Mesenchymal stem cell (in vitro differentiated cells and primary cell): Measurements from ENCODE around the gene MAP4.
"Not testable (repeated sequence)": the region's sequence is repeated elsewhere in the genome, so short reads cannot be mapped to it uniquely, and the experiment has no call there.

Source experiments
- DNase-seq: peaks from one replicate; pipeline ENCODE4 v3.0.0-alpha.2; 2013
- H2AFZ ChIP-seq: one replicate; pipeline ENCODE4 v1.6.1; 2013; ENCODE audit warnings: low read depth, mild to moderate bottlenecking, control low read depth, inconsistent platforms, low read length, moderate library complexity
- H2AK5ac ChIP-seq: 2 replicates; pipeline ENCODE4 v1.6.1; 2013; ENCODE audit warnings: low read length, moderate library complexity, mild to moderate bottlenecking, inconsistent platforms; ENCODE audit not compliant: severe bottlenecking
- H2BK120ac ChIP-seq: one replicate; pipeline ENCODE4 v1.6.1; 2013; ENCODE audit warnings: low read depth, mild to moderate bottlenecking, inconsistent platforms, low read length, moderate library complexity
- H2BK12ac ChIP-seq, 2 experiments: one replicate each; pipeline ENCODE4 v1.6.1; 2013; ENCODE audit warnings: inconsistent platforms in 2 of 2, low read length in 2 of 2, mild to moderate bottlenecking in 2 of 2, moderate library complexity in 2 of 2, control low read depth in 1 of 2
- H2BK15ac ChIP-seq: one replicate; pipeline ENCODE4 v1.6.1; 2013; ENCODE audit warnings: mild to moderate bottlenecking, low read depth, inconsistent platforms; ENCODE audit not compliant: poor library complexity, severe bottlenecking
- H2BK5ac ChIP-seq: 2 replicates; pipeline ENCODE4 v1.6.1; 2013; ENCODE audit warnings: low read depth, mild to moderate bottlenecking, low read length, control low read depth, inconsistent platforms; ENCODE audit not compliant: poor library complexity, severe bottlenecking
- H3K14ac ChIP-seq, 2 experiments: one replicate each; pipeline ENCODE4 v1.6.1; 2013; ENCODE audit warnings: inconsistent platforms in 2 of 2, low read length in 2 of 2, control low read depth in 1 of 2, mild to moderate bottlenecking in 1 of 2, moderate library complexity in 1 of 2
- H3K18ac ChIP-seq, 2 experiments: one replicate each; pipeline ENCODE4 v1.6.1; 2013; ENCODE audit warnings: inconsistent platforms in 2 of 2, low read length in 2 of 2, control low read depth in 1 of 2, low read depth in 1 of 2, mild to moderate bottlenecking in 1 of 2
- H3K23ac ChIP-seq, 2 experiments: one replicate each; pipeline ENCODE4 v1.6.1; 2013; ENCODE audit warnings: inconsistent platforms in 2 of 2, low read length in 2 of 2, mild to moderate bottlenecking in 2 of 2, moderate library complexity in 2 of 2, control low read depth in 1 of 2
- H3K27ac ChIP-seq: 2 replicates; pipeline ENCODE4 v1.5.1; 2013; ENCODE audit warnings: mild to moderate bottlenecking, moderate library complexity, low read length, control low read depth, inconsistent platforms; ENCODE audit not compliant: poor library complexity, severe bottlenecking
- H3K27me3 ChIP-seq, 2 experiments: 2 replicates each; pipeline versions ENCODE4 v1.6.1 to v1.7.0; 2013; ENCODE audit warnings: low read length in 2 of 2, mild to moderate bottlenecking in 2 of 2, moderate library complexity in 2 of 2, control low read depth in 1 of 2, inconsistent platforms in 1 of 2; ENCODE audit not compliant: control insufficient read depth in 1 of 2, insufficient read depth in 1 of 2
- H3K36me3 ChIP-seq, 2 experiments: 2 replicates each; pipeline versions ENCODE4 v1.6.1 to v1.7.0; 2013; ENCODE audit warnings: low read length in 2 of 2, control low read depth in 1 of 2, inconsistent platforms in 1 of 2, low read depth in 1 of 2, mild to moderate bottlenecking in 1 of 2; ENCODE audit not compliant: insufficient read depth in 2 of 2, control insufficient read depth in 1 of 2
- H3K4ac ChIP-seq, 2 experiments: one replicate each; pipeline ENCODE4 v1.6.1; 2013; ENCODE audit warnings: inconsistent platforms in 2 of 2, low read length in 2 of 2, mild to moderate bottlenecking in 2 of 2, moderate library complexity in 2 of 2, control low read depth in 1 of 2, low read depth in 1 of 2
- H3K4me1 ChIP-seq: 2 replicates; pipeline ENCODE4 v1.6.1; 2013; ENCODE audit warnings: low read depth, low read length, control low read depth; ENCODE audit not compliant: control insufficient read depth, insufficient read depth
- H3K4me2 ChIP-seq: 2 replicates; pipeline ENCODE4 v1.6.1; 2013; ENCODE audit warnings: low read length, mild to moderate bottlenecking, inconsistent platforms; ENCODE audit not compliant: poor library complexity, severe bottlenecking
- H3K4me3 ChIP-seq, 2 experiments: 2 replicates each; pipeline versions ENCODE4 v1.5.1 to v1.7.0; 2013; ENCODE audit warnings: low read length in 2 of 2, mild to moderate bottlenecking in 2 of 2, control low read depth in 1 of 2, low read depth in 1 of 2; ENCODE audit not compliant: insufficient read depth in 1 of 2
- H3K79me1 ChIP-seq: replicated peaks from 2 replicates; pipeline ENCODE4 v1.6.1; 2013; ENCODE audit warnings: mild to moderate bottlenecking, control low read depth, low read length, inconsistent platforms; ENCODE audit not compliant: poor library complexity, severe bottlenecking
- H3K9ac ChIP-seq: 2 replicates; pipeline ENCODE4 v1.7.0; 2013; ENCODE audit warnings: mild to moderate bottlenecking, low read length, moderate library complexity
- H3K9me3 ChIP-seq: 2 replicates; pipeline ENCODE4 v1.7.0; 2013; ENCODE audit warnings: mild to moderate bottlenecking, low read length; ENCODE audit not compliant: control insufficient read depth
- H4K8ac ChIP-seq: one replicate; pipeline ENCODE4 v1.6.1; 2013; ENCODE audit warnings: inconsistent platforms, mild to moderate bottlenecking, low read length, moderate library complexity
- H4K91ac ChIP-seq: one replicate; pipeline ENCODE4 v1.6.1; 2013; ENCODE audit warnings: mild to moderate bottlenecking, low read length, inconsistent platforms
- WGBS: methylation state at CpG from one replicate; pipeline ENCODE4 v1.1.7; 2013; ENCODE audit warnings: mixed read lengths; 5-methylcytosine and 5-hydroxymethylcytosine counted together

Gene MAP4

GRCh38 chr3:48007361-48007760 lies 8.9 kb downstream of the MAP4 start:
- 97% methylated on average over 6 of the region's 6 CpGs for WGBS
- not testable (repeated sequence) for H3K27me3 ChIP-seq

GRCh38 chr3:48006794-48007193 lies 9.4 kb downstream of the MAP4 start:
- H4K8ac ChIP-seq, H4K91ac ChIP-seq, H3K18ac ChIP-seq, H3K9ac ChIP-seq, H2BK120ac ChIP-seq, H3K27me3 ChIP-seq, H2BK15ac ChIP-seq, H3K27ac ChIP-seq, H3K4me3 ChIP-seq, H2AK5ac ChIP-seq, H3K23ac ChIP-seq, H3K4ac ChIP-seq, H3K14ac ChIP-seq, H3K4me2 ChIP-seq, DNase-seq, H2BK5ac ChIP-seq, H2BK12ac ChIP-seq, H3K4me1 ChIP-seq, H2AFZ ChIP-seq, H3K9me3 ChIP-seq: not testable (repeated sequence)
- Histone ChIP-seq H3K36me3 (peaks cover 13 to 24% of the 10 kb centered on the region in 2 experiments), H3K79me1 (peaks cover 11% of the 10 kb centered on the region)
- WGBS, result 100% methylated on average over 4 of the region's 4 CpGs

More at GRCh38 chr3:48007361-48007760, 8.9 kb downstream of the MAP4 start:
- H2BK120ac ChIP-seq, H3K14ac ChIP-seq, H3K4me2 ChIP-seq, H3K27ac ChIP-seq, DNase-seq, H3K9ac ChIP-seq, H2BK5ac ChIP-seq, H3K23ac ChIP-seq, H3K4me1 ChIP-seq, H3K9me3 ChIP-seq, H3K79me1 ChIP-seq, H2BK15ac ChIP-seq, H2AFZ ChIP-seq, H3K4ac ChIP-seq, H3K4me3 ChIP-seq, H2AK5ac ChIP-seq, H4K8ac ChIP-seq, H4K91ac ChIP-seq, H3K18ac ChIP-seq, H2BK12ac ChIP-seq: not testable (repeated sequence)
- peaks cover 13 to 24% of the 10 kb centered on the region in 2 experiments for H3K36me3 ChIP-seq

- no peak overlapping the region for H3K18ac ChIP-seq
- peaks cover 15% of the 10 kb centered on the region for H3K79me1 ChIP-seq
- no peaks in the 10 kb centered on the region for H3K9me3 ChIP-seq
- no peak overlapping the region for H3K4me3 ChIP-seq
- H3K27ac ChIP-seq, result no peak overlapping the region
- H3K4me1 ChIP-seq, result peaks cover 1% of the 10 kb centered on the region
- no peaks in the 10 kb centered on the region for H3K27me3 ChIP-seq
- H3K4me2 ChIP-seq, result no peak overlapping the region
- no peak overlapping the region for H4K91ac ChIP-seq
- H3K14ac ChIP-seq, result no peak overlapping the region
- no peak overlapping the region for H2AK5ac ChIP-seq
- H2BK15ac ChIP-seq, result no peak overlapping the region
- WGBS, result 96% methylated on average over 5 of the region's 5 CpGs
- no peak overlapping the region for H3K23ac ChIP-seq
- no peak overlapping the region for H2BK5ac ChIP-seq
- H2AFZ ChIP-seq, result no peak overlapping the region
- peaks cover 13 to 18% of the 10 kb centered on the region in 2 experiments for H3K36me3 ChIP-seq
- no peak overlapping the region for H3K4ac ChIP-seq
- no peak overlapping the region for H2BK120ac ChIP-seq
- DNase-seq, result no peak
- H4K8ac ChIP-seq, result no peak overlapping the region
- H3K9ac ChIP-seq, result no peak overlapping the region
- no peak overlapping the region for H2BK12ac ChIP-seq
These were observed 11.5 kb downstream of the MAP4 start for GRCh38 chr3:48004694-48005093.

GRCh38 chr3:48002787-48003186 lies 13.4 kb downstream of the MAP4 start:
- H3K18ac ChIP-seq, result no peak overlapping the region
- H3K9ac ChIP-seq, result no peak overlapping the region
- no peak overlapping the region for H3K14ac ChIP-seq
- no peaks in the 10 kb centered on the region for H3K9me3 ChIP-seq
- 97% methylated on average over 4 of the region's 5 CpGs for WGBS
- H2AK5ac ChIP-seq, result no peak overlapping the region
- H3K27me3 ChIP-seq, result no peaks in the 10 kb centered on the region
- no peak overlapping the region for H2BK12ac ChIP-seq
- no peak overlapping the region for H2BK5ac ChIP-seq
- DNase-seq, result no peak
- H2AFZ ChIP-seq, result no peak overlapping the region
- H3K4me3 ChIP-seq, result no peak overlapping the region
- no peak overlapping the region for H4K8ac ChIP-seq
- H3K27ac ChIP-seq, result no peak overlapping the region
- H3K36me3 ChIP-seq, result peaks cover 3 to 13% of the 10 kb centered on the region in 2 experiments
- no peak overlapping the region for H3K4me2 ChIP-seq
- H4K91ac ChIP-seq, result no peak overlapping the region
- H3K4ac ChIP-seq, result no peak overlapping the region
- no peak overlapping the region for H2BK15ac ChIP-seq
- no peak overlapping the region for H2BK120ac ChIP-seq
- H3K79me1 ChIP-seq, result peaks cover 17% of the 10 kb centered on the region
- H3K23ac ChIP-seq, result no peak overlapping the region
- H3K4me1 ChIP-seq, result peaks cover 1% of the 10 kb centered on the region
